Type B pancreatic cell (in vitro differentiated cells): ENCODE results near the gene SLC18A2. TPM values are rescaled to one million over a fixed set of nuclear protein-coding genes. Genes with fewer than 3 reads are reported as not detected.
A peak's percentile ranks its signal among the peaks of the same experiment; 100 is the strongest.

Experiments used
- DNase-seq: peaks from one replicate; pipeline ENCODE4 v3.0.0; 2021; ENCODE audit warnings: mixed read lengths; ENCODE audit not compliant: unreplicated experiment; ENCODE audit errors: extremely low spot score
- H3K27ac Mint-ChIP-seq: 2 replicates; pipeline ENCODE4 v1.8.0; 2021; ENCODE audit warnings: mild to moderate bottlenecking, mixed read lengths
- H3K27me3 Mint-ChIP-seq: 2 replicates; pipeline ENCODE4 v1.8.0; 2021; ENCODE audit warnings: mixed read lengths
- H3K36me3 Mint-ChIP-seq: 2 replicates; pipeline ENCODE4 v1.8.0; 2021; ENCODE audit warnings: mixed read lengths
- H3K4me1 Mint-ChIP-seq: one replicate; pipeline ENCODE4 v1.8.0; 2021; ENCODE audit warnings: mixed read lengths; ENCODE audit not compliant: unreplicated experiment
- H3K4me3 Mint-ChIP-seq: 2 replicates; pipeline ENCODE4 v1.8.0; 2021; ENCODE audit warnings: mild to moderate bottlenecking, mixed read lengths
- H3K9me3 Mint-ChIP-seq: 2 replicates; pipeline ENCODE4 v1.8.0; 2021; ENCODE audit warnings: mixed read lengths
- CTCF ChIP-seq: fragments of 200-600 bp; sonication (generic); conservative IDR thresholded peaks from 2 replicates; pipeline ENCODE4 v1.5.0; 2021; ENCODE audit warnings: antibody characterized with exemption, mild to moderate bottlenecking
- total RNA-seq: library from RNA; stranded (reverse); gene quantifications from 2 replicates; pipeline ENCODE4 v1.2.1, GENCODE V29; 2021; ENCODE audit warnings: low replicate concordance

Gene SLC18A2
- total RNA-seq, 1 donor from 2014 or later: 1.8 TPM

GRCh38 chr10:117212176-117212575 is 28.7 kb upstream of the SLC18A2 start:
- Mint-ChIP-seq H3K4me1 (no peaks in the 10 kb centered on the region), H3K27ac (no peak overlapping the region), H3K27me3 (peaks cover 69% of the 10 kb centered on the region), H3K4me3 (no peak overlapping the region), H3K36me3 (no peaks in the 10 kb centered on the region), H3K9me3 (peaks cover 11% of the 10 kb centered on the region)
- DNase-seq: no peak
- no peak for TF ChIP-seq CTCF

GRCh38 chr10:117214401-117214800 is 26.5 kb upstream of the SLC18A2 start:
- Mint-ChIP-seq H3K4me3 (no peak overlapping the region), H3K36me3 (no peaks in the 10 kb centered on the region), H3K9me3 (peaks cover 11% of the 10 kb centered on the region), H3K27ac (no peak overlapping the region), H3K4me1 (no peaks in the 10 kb centered on the region), H3K27me3 (peaks cover 83% of the 10 kb centered on the region)
- DNase-seq: no peak
- no peak for TF ChIP-seq CTCF

- Mint-ChIP-seq H3K4me1 (no peaks in the 10 kb centered on the region), H3K4me3 (peak overlapping the region; percentile 50), H3K27me3 (peaks cover 80% of the 10 kb centered on the region), H3K27ac (no peak overlapping the region), H3K9me3 (peaks cover 11% of the 10 kb centered on the region), H3K36me3 (no peaks in the 10 kb centered on the region)
- DNase-seq: no peak
- no peak for TF ChIP-seq CTCF
Measured at GRCh38 chr10:117215079-117215478, 25.8 kb upstream of the SLC18A2 start.

GRCh38 chr10:117216028-117216427 is 24.9 kb upstream of the SLC18A2 start:
- no peak for TF ChIP-seq CTCF

GRCh38 chr10:117216611-117217195 is 24.2 kb upstream of the SLC18A2 start:
- DNase-seq: peak; percentile 84
- Mint-ChIP-seq H3K27ac (no peak overlapping the region), H3K4me3 (peak overlapping the region; percentile 87), H3K4me1 (no peaks in the 10 kb centered on the region), H3K9me3 (peaks cover 11% of the 10 kb centered on the region), H3K36me3 (no peaks in the 10 kb centered on the region), H3K27me3 (peaks cover 78% of the 10 kb centered on the region)
- peak; percentile 100 for TF ChIP-seq CTCF

More at GRCh38 chr10:117216028-117216427, 24.9 kb upstream of the SLC18A2 start:
- peaks cover 85% of the 10 kb centered on the region for H3K27me3 Mint-ChIP-seq
- H3K4me3 Mint-ChIP-seq: peak overlapping the region; percentile 70
- no peaks in the 10 kb centered on the region for H3K4me1 Mint-ChIP-seq
- no peak overlapping the region for H3K27ac Mint-ChIP-seq
- H3K9me3 Mint-ChIP-seq: peaks cover 11% of the 10 kb centered on the region
- no peaks in the 10 kb centered on the region for H3K36me3 Mint-ChIP-seq
- no peak for DNase-seq
